DND-41 (cell line): ENCODE data around the gene ZNF662.

ENCODE experiments used
- ATAC-seq: fragments of 200-7000 bp; cut with Tn5 transposase; 3 replicates; pipeline ENCODE4 v1.9.1; 2021; ENCODE audit warnings: low read depth; ENCODE audit not compliant: insufficient read depth
- DNase-seq: peaks from one replicate; pipeline ENCODE4 v3.0.0-alpha.2; 2020
- H2AFZ ChIP-seq: 2 replicates; pipeline ENCODE4 v1.6.0; 2012; ENCODE audit warnings: low read depth, low read length
- H3K27ac ChIP-seq: 2 replicates; pipeline ENCODE4 v1.5.1; 2012; ENCODE audit warnings: low read length, inconsistent platforms
- H3K27me3 ChIP-seq: fragments of 200-600 bp; sonication (generic); 2 replicates; pipeline ENCODE4 v1.6.0; 2012; ENCODE audit warnings: low read length, mild to moderate bottlenecking, inconsistent platforms; ENCODE audit not compliant: insufficient read depth, poor library complexity
- H3K36me3 ChIP-seq: 2 replicates; pipeline ENCODE4 v1.5.1; 2012; ENCODE audit warnings: low read length, inconsistent platforms; ENCODE audit not compliant: insufficient read depth
- H3K4me1 ChIP-seq: 2 replicates; pipeline ENCODE4 v1.5.1; 2012; ENCODE audit warnings: mild to moderate bottlenecking, low read length; ENCODE audit not compliant: insufficient read depth
- H3K4me2 ChIP-seq: 2 replicates; pipeline ENCODE4 v1.6.0; 2012; ENCODE audit warnings: mild to moderate bottlenecking, moderate library complexity, low read length, inconsistent platforms; ENCODE audit not compliant: insufficient read depth
- H3K4me3 ChIP-seq, 2 experiments: fragments of 200-600 bp in 1 of 2; shearing (Covaris generic) in 1 of 2; 2 replicates each; pipeline ENCODE4 v1.5.1; 2012 to 2016; ENCODE audit warnings: inconsistent platforms in 2 of 2, low read length in 2 of 2, mild to moderate bottlenecking in 2 of 2, low read depth in 1 of 2, moderate library complexity in 1 of 2
- H3K79me2 ChIP-seq: 2 replicates; pipeline ENCODE4 v1.6.0; 2012; ENCODE audit warnings: low read length, inconsistent platforms; ENCODE audit not compliant: insufficient read depth
- H3K9ac ChIP-seq: 2 replicates; pipeline ENCODE4 v1.6.0; 2012; ENCODE audit warnings: low read depth, mild to moderate bottlenecking, inconsistent platforms, low read length, moderate library complexity
- H3K9me3 ChIP-seq: 2 replicates; pipeline ENCODE4 v1.5.1; 2012; ENCODE audit warnings: low read length, moderate library complexity, mild to moderate bottlenecking, inconsistent platforms; ENCODE audit not compliant: insufficient read depth, severe bottlenecking
- H4K20me1 ChIP-seq: 2 replicates; pipeline ENCODE4 v1.6.0; 2012; ENCODE audit warnings: low read length; ENCODE audit not compliant: insufficient read depth
- CTCF ChIP-seq: IDR thresholded peaks from 2 replicates; pipeline ENCODE4 v1.5.1; 2012; ENCODE audit warnings: borderline replicate concordance, low read length, moderate library complexity, mild to moderate bottlenecking; ENCODE audit not compliant: poor library complexity, severe bottlenecking; ENCODE audit errors: extremely low read depth
- EZH2 ChIP-seq: IDR thresholded peaks from 3 replicates; pipeline ENCODE4 v1.6.1; 2012; ENCODE audit warnings: borderline replicate concordance, low read depth, mild to moderate bottlenecking, moderate library complexity, low read length, inconsistent platforms; ENCODE audit not compliant: severe bottlenecking

The ZNF662 gene

GRCh38 chr3:42936157-42936981 lies 30.4 kb downstream of the ZNF662 start:
- ATAC-seq (no peak), DNase-seq (no peak)
- Histone ChIP-seq H3K4me2 (no peak overlapping the region), H3K36me3 (no peaks in the 10 kb centered on the region), H3K4me3 (no peak overlapping the region), H3K4me1 (no peaks in the 10 kb centered on the region), H3K9ac (no peak overlapping the region), H4K20me1 (no peaks in the 10 kb centered on the region), H3K9me3 (no peaks in the 10 kb centered on the region), H3K79me2 (no peaks in the 10 kb centered on the region), H2AFZ (no peak overlapping the region), H3K27ac (no peak overlapping the region), H3K27me3 (no peaks in the 10 kb centered on the region)
- TF ChIP-seq EZH2 (no peak), CTCF (no peak)

- Histone ChIP-seq H4K20me1 (no peaks in the 10 kb centered on the region), H3K36me3 (no peaks in the 10 kb centered on the region), H3K27ac (no peak overlapping the region), H3K4me1 (no peaks in the 10 kb centered on the region), H3K79me2 (no peaks in the 10 kb centered on the region), H3K4me2 (no peak overlapping the region), H3K9ac (no peak overlapping the region), H2AFZ (no peak overlapping the region), H3K27me3 (no peaks in the 10 kb centered on the region), H3K4me3 (no peak overlapping the region), H3K9me3 (no peaks in the 10 kb centered on the region)
- DNase-seq (no peak), ATAC-seq (no peak)
- TF ChIP-seq EZH2 = no peak
- no peak for TF ChIP-seq CTCF
Measured at GRCh38 chr3:42937334-42937733, 31.4 kb downstream of the ZNF662 start.

GRCh38 chr3:42942693-42943092 lies 36.8 kb downstream of the ZNF662 start:
- no peak overlapping the region for H3K9ac ChIP-seq
- H3K4me2 ChIP-seq = no peak overlapping the region
- no peaks in the 10 kb centered on the region for H3K79me2 ChIP-seq
- no peaks in the 10 kb centered on the region for H3K27me3 ChIP-seq
- no peaks in the 10 kb centered on the region for H3K4me1 ChIP-seq
- ATAC-seq (no peak), DNase-seq (no peak)
- H3K4me3 ChIP-seq = no peak overlapping the region
- H3K9me3 ChIP-seq = no peaks in the 10 kb centered on the region
- TF ChIP-seq EZH2 (no peak), CTCF (no peak)
- no peak overlapping the region for H3K27ac ChIP-seq
- no peaks in the 10 kb centered on the region for H4K20me1 ChIP-seq
- no peak overlapping the region for H2AFZ ChIP-seq
- H3K36me3 ChIP-seq = no peaks in the 10 kb centered on the region
